ENCODE measurements around the gene PKP1.

DNA sequence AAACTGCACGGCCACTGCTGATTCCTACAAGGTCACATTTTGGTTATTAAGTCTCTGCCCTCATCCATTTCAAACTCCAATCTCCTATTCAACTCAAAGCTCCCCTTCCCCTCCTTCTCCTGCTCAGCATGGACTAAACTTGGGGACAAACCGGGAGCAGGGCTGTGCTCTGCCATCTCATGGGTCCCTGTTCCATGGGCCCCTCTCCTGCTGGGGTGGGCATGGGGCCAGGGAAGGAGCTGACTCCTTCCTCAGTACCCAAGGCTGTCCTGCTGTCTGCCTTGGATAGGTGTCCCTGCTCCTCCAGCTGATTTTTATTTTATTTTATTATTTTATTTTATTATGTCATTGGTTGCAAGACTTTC, 67.0 kb downstream of the PKP1 start:
- TF ChIP-seq, protein P1, sequence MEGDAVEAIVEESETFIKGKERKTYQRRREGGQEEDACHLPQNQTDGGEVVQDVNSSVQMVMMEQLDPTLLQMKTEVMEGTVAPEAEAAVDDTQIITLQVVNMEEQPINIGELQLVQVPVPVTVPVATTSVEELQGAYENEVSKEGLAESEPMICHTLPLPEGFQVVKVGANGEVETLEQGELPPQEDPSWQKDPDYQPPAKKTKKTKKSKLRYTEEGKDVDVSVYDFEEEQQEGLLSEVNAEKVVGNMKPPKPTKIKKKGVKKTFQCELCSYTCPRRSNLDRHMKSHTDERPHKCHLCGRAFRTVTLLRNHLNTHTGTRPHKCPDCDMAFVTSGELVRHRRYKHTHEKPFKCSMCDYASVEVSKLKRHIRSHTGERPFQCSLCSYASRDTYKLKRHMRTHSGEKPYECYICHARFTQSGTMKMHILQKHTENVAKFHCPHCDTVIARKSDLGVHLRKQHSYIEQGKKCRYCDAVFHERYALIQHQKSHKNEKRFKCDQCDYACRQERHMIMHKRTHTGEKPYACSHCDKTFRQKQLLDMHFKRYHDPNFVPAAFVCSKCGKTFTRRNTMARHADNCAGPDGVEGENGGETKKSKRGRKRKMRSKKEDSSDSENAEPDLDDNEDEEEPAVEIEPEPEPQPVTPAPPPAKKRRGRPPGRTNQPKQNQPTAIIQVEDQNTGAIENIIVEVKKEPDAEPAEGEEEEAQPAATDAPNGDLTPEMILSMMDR (conservative IDR thresholded peaks at IDR 0.05; ENCODE audit: low read depth in 2 of 2) = no peak
- TF ChIP-seq POLR2AphosphoS5 (IDR thresholded peaks at IDR 0.05; ENCODE audit: low read depth) (no peak), NANOG (IDR thresholded peaks at IDR 0.05; ENCODE audit: borderline replicate concordance) (no peak), ZNF114 (CRISPR knock-in tag; IDR thresholded peaks at IDR 0.05) (no peak), EZH2phosphoT487 (IDR thresholded peaks at IDR 0.05; ENCODE audit: unreplicated experiment) (no peak), EZH2 (IDR thresholded peaks at IDR 0.05; ENCODE audit: low read depth, unreplicated experiment) (no peak), JUNB (IDR thresholded peaks at IDR 0.05; ENCODE audit: unreplicated experiment) (no peak)
- TF ChIP-seq, protein P2, sequence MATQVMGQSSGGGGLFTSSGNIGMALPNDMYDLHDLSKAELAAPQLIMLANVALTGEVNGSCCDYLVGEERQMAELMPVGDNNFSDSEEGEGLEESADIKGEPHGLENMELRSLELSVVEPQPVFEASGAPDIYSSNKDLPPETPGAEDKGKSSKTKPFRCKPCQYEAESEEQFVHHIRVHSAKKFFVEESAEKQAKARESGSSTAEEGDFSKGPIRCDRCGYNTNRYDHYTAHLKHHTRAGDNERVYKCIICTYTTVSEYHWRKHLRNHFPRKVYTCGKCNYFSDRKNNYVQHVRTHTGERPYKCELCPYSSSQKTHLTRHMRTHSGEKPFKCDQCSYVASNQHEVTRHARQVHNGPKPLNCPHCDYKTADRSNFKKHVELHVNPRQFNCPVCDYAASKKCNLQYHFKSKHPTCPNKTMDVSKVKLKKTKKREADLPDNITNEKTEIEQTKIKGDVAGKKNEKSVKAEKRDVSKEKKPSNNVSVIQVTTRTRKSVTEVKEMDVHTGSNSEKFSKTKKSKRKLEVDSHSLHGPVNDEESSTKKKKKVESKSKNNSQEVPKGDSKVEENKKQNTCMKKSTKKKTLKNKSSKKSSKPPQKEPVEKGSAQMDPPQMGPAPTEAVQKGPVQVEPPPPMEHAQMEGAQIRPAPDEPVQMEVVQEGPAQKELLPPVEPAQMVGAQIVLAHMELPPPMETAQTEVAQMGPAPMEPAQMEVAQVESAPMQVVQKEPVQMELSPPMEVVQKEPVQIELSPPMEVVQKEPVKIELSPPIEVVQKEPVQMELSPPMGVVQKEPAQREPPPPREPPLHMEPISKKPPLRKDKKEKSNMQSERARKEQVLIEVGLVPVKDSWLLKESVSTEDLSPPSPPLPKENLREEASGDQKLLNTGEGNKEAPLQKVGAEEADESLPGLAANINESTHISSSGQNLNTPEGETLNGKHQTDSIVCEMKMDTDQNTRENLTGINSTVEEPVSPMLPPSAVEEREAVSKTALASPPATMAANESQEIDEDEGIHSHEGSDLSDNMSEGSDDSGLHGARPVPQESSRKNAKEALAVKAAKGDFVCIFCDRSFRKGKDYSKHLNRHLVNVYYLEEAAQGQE (IDR thresholded peaks at IDR 0.05; ENCODE audit: unreplicated experiment) = no peak
- TF ChIP-seq, protein P3, sequence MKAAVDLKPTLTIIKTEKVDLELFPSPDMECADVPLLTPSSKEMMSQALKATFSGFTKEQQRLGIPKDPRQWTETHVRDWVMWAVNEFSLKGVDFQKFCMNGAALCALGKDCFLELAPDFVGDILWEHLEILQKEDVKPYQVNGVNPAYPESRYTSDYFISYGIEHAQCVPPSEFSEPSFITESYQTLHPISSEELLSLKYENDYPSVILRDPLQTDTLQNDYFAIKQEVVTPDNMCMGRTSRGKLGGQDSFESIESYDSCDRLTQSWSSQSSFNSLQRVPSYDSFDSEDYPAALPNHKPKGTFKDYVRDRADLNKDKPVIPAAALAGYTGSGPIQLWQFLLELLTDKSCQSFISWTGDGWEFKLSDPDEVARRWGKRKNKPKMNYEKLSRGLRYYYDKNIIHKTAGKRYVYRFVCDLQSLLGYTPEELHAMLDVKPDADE (IDR thresholded peaks at IDR 0.05) = no peak
